ENCODE measurements around the gene PGF.

PGF gene

GRCh38 chr14:74979442-74980397 lies 24.3 kb upstream of the PGF start:
- H3K4me3 ChIP-seq (ENCODE audit: low read length) = no peak overlapping the region
- DNase-seq (ENCODE audit: low read depth, low spot score) = no peak

- no peak for DNase-seq (ENCODE audit: low read depth, low spot score)
- H3K4me3 ChIP-seq (ENCODE audit: low read length) = no peak overlapping the region
Observed at GRCh38 chr14:74979029-74979428, 23.6 kb upstream of the PGF start.

GRCh38 chr14:74978416-74978947 lies 23.1 kb upstream of the PGF start:
- DNase-seq (ENCODE audit: low read depth, low spot score) = no peak
- H3K4me3 ChIP-seq (ENCODE audit: low read length) = no peak overlapping the region

GRCh38 chr14:74977901-74978385 lies 22.5 kb upstream of the PGF start:
- no peak for DNase-seq (ENCODE audit: low read depth, low spot score)
- no peak overlapping the region for H3K4me3 ChIP-seq (ENCODE audit: low read length)

- no peak for DNase-seq (ENCODE audit: low read depth, low spot score)
- no peak overlapping the region for H3K4me3 ChIP-seq (ENCODE audit: low read length)
Observed at GRCh38 chr14:74977164-74977900, 21.9 kb upstream of the PGF start.

GRCh38 chr14:74976264-74977113 lies 21.1 kb upstream of the PGF start:
- DNase-seq (ENCODE audit: low read depth, low spot score) = no peak
- no peak overlapping the region for H3K4me3 ChIP-seq (ENCODE audit: low read length)

- no peak for DNase-seq (ENCODE audit: low read depth, low spot score)
- H3K4me3 ChIP-seq (ENCODE audit: low read length) = no peak overlapping the region
Observed at GRCh38 chr14:74975059-74975810, 19.8 kb upstream of the PGF start.

- no peak for DNase-seq (ENCODE audit: low read depth, low spot score)
- H3K4me3 ChIP-seq (ENCODE audit: low read length) = no peak overlapping the region
Observed at GRCh38 chr14:74974364-74975058, 19.1 kb upstream of the PGF start.

GRCh38 chr14:74973905-74974363 lies 18.5 kb upstream of the PGF start:
- no peak for DNase-seq (ENCODE audit: low read depth, low spot score)
- H3K4me3 ChIP-seq (ENCODE audit: low read length) = no peak overlapping the region

GRCh38 chr14:74973003-74973653 lies 17.7 kb upstream of the PGF start:
- DNase-seq (ENCODE audit: low read depth, low spot score) = peak; percentile 36
- no peak overlapping the region for H3K4me3 ChIP-seq (ENCODE audit: low read length)

- no peak overlapping the region for H3K4me3 ChIP-seq (ENCODE audit: low read length)
- DNase-seq (ENCODE audit: low read depth, low spot score) = no peak
Observed at GRCh38 chr14:74968811-74969210, 13.4 kb upstream of the PGF start.

- no peak for DNase-seq (ENCODE audit: low read depth, low spot score)
- no peak overlapping the region for H3K4me3 ChIP-seq (ENCODE audit: low read length)
Observed at GRCh38 chr14:74965486-74966153, 10.2 kb upstream of the PGF start.

- no peak overlapping the region for H3K4me3 ChIP-seq (ENCODE audit: low read length)
- no peak for DNase-seq (ENCODE audit: low read depth, low spot score)
Observed at GRCh38 chr14:74964787-74965485, 9.5 kb upstream of the PGF start.

GRCh38 chr14:74963705-74964271 lies 8.4 kb upstream of the PGF start:
- H3K4me3 ChIP-seq (ENCODE audit: low read length) = no peak overlapping the region
- DNase-seq (ENCODE audit: low read depth, low spot score) = no peak

- H3K4me3 ChIP-seq (ENCODE audit: low read length) = no peak overlapping the region
- DNase-seq (ENCODE audit: low read depth, low spot score) = no peak
Observed at GRCh38 chr14:74963178-74963704, 7.8 kb upstream of the PGF start.

- no peak for DNase-seq (ENCODE audit: low read depth, low spot score)
- no peak overlapping the region for H3K4me3 ChIP-seq (ENCODE audit: low read length)
Observed at GRCh38 chr14:74962493-74962892, 7.1 kb upstream of the PGF start.
